SK-N-SH (cell line): Measurements from ENCODE around the gene MDM4. TPM values are rescaled to one million over a fixed set of nuclear protein-coding genes. Genes with fewer than 3 reads are reported as not detected.

Experiments
- CTCF ChIA-PET: fragments of 300-600, 350-600 bp; formaldehyde crosslinking; extraction: SDS; loops from one replicate; lab custom pipeline; 2021; lab: Yijun Ruan, JAX
- POLR2A ChIA-PET: fragments of 350-600 bp; sonication (Branson Sonifier 250); formaldehyde crosslinking; extraction: SDS; loops from one replicate; lab custom pipeline; 2020; ENCODE audit warnings: antibody characterized with exemption, inconsistent platforms; lab: Yijun Ruan, JAX
- DNase-seq: peaks from one replicate; pipeline ENCODE4 v3.0.0; 2012
- H2AFZ ChIP-seq: fragments of 200-600 bp; sonication (generic); 2 replicates; pipeline ENCODE4 v1.8.1; 2016; ENCODE audit warnings: antibody characterized with exemption, mild to moderate bottlenecking, low read depth
- H3F3A ChIP-seq: fragments of 200-600 bp; sonication (generic); replicated peaks from 2 replicates; pipeline ENCODE3; 2016; ENCODE audit warnings: antibody characterized with exemption, mild to moderate bottlenecking; ENCODE audit not compliant: insufficient read depth
- H3K27ac ChIP-seq, 2 experiments: fragments of 200-500 bp in 1 of 2; fragments of 200-600 bp in 1 of 2; sonication (Bioruptor generic) in 1 of 2; sonication (generic), shearing (Covaris generic) in 1 of 2; 2 replicates each; pipeline versions ENCODE4 v1.5.1 to v1.6.1; 2014 to 2016; ENCODE audit warnings: low read depth in 2 of 2, inconsistent platforms in 1 of 2, low read length in 1 of 2, mild to moderate bottlenecking in 1 of 2, mixed read lengths in 1 of 2
- H3K27me3 ChIP-seq: fragments of 200-600 bp; sonication (generic), shearing (Covaris generic); 2 replicates; pipeline ENCODE4 v1.6.1; 2016; ENCODE audit warnings: mixed run types; ENCODE audit not compliant: insufficient read depth
- H3K36me3 ChIP-seq, 2 experiments: fragments of 200-500 bp in 1 of 2; fragments of 200-600 bp in 1 of 2; sonication (Bioruptor generic) in 1 of 2; sonication (generic) in 1 of 2; replicated peaks in 1 of 2; 2 replicates each; pipeline versions ENCODE3 to v1.5.1; 2014 to 2016; ENCODE audit warnings: low read length in 1 of 2, mild to moderate bottlenecking in 1 of 2; ENCODE audit not compliant: insufficient read depth in 2 of 2, control insufficient read depth in 1 of 2
- H3K4me1 ChIP-seq, 2 experiments: fragments of 200-500 bp in 1 of 2; fragments of 200-600 bp in 1 of 2; sonication (Bioruptor generic) in 1 of 2; sonication (generic), shearing (Covaris generic) in 1 of 2; 2 replicates each; pipeline versions ENCODE4 v1.5.1 to v1.6.1; 2014 to 2016; ENCODE audit warnings: low read depth in 1 of 2, low read length in 1 of 2, mixed run types in 1 of 2; ENCODE audit not compliant: insufficient read depth in 2 of 2, control insufficient read depth in 1 of 2
- H3K4me2 ChIP-seq: fragments of 200-600 bp; sonication (generic), shearing (Covaris generic); 2 replicates; pipeline ENCODE4 v1.6.1; 2017; ENCODE audit warnings: mixed run types
- H3K4me3 ChIP-seq, 2 experiments: fragments of 200-500 bp in 1 of 2; fragments of 200-600 bp in 1 of 2; sonication (Bioruptor generic) in 1 of 2; sonication (generic), shearing (Covaris generic) in 1 of 2; 2 replicates each; pipeline versions ENCODE4 v1.5.1 to v1.8.1; 2014 to 2016; ENCODE audit warnings: low read depth in 2 of 2, inconsistent platforms in 1 of 2, low read length in 1 of 2, mild to moderate bottlenecking in 1 of 2, mixed read lengths in 1 of 2, moderate library complexity in 1 of 2
- H3K79me2 ChIP-seq: fragments of 200-600 bp; sonication (generic); 2 replicates; pipeline ENCODE4 v1.8.1; 2017; ENCODE audit warnings: mild to moderate bottlenecking; ENCODE audit not compliant: insufficient read depth
- H3K9ac ChIP-seq: fragments of 200-600 bp; sonication (generic); 2 replicates; pipeline ENCODE4 v1.6.1; 2017; ENCODE audit warnings: mixed run types
- H3K9me2 ChIP-seq: fragments of 200-600 bp; sonication (generic); 2 replicates; pipeline ENCODE4 v1.6.1; 2017; ENCODE audit warnings: mixed run types
- H3K9me3 ChIP-seq: fragments of 200-600 bp; sonication (generic); 2 replicates; pipeline ENCODE4 v1.6.1; 2017; ENCODE audit warnings: mixed run types, mild to moderate bottlenecking, moderate library complexity
- H4K20me1 ChIP-seq: fragments of 200-600 bp; sonication (generic); 2 replicates; pipeline ENCODE4 v1.6.1; 2017; ENCODE audit warnings: mild to moderate bottlenecking, mixed run types; ENCODE audit not compliant: insufficient read depth
- CHD2 ChIP-seq: fragments of 150-350 bp; IDR thresholded peaks from 2 replicates; pipeline ENCODE4 v1.6.1; 2018; ENCODE audit warnings: low read length; ENCODE audit not compliant: partially characterized antibody
- ELF1 ChIP-seq: IDR thresholded peaks from 2 replicates; pipeline ENCODE4 v1.4.0; 2012
- EP300 ChIP-seq, 2 experiments: IDR thresholded peaks; 2 replicates each; pipeline versions ENCODE4 v1.4.0 to v1.6.1; 2012; ENCODE audit warnings: borderline replicate concordance in 1 of 2, low read depth in 1 of 2, low read length in 1 of 2
- FOSL2 ChIP-seq: IDR thresholded peaks from 2 replicates; pipeline ENCODE4 v1.4.0; 2012; ENCODE audit warnings: low read depth, mild to moderate bottlenecking, moderate library complexity, borderline replicate concordance
- FOXJ3 ChIP-seq: sonication (generic); formaldehyde crosslinking; IDR thresholded peaks from 2 replicates; pipeline ENCODE4 v1.5.1; 2020; ENCODE audit warnings: mild to moderate bottlenecking, missing genetic modification reagents
- GABPA ChIP-seq: IDR thresholded peaks from 2 replicates; pipeline ENCODE4 v1.4.0; 2012; ENCODE audit warnings: low read depth, mild to moderate bottlenecking
- GATA2 ChIP-seq: sonication (generic); formaldehyde crosslinking; IDR thresholded peaks from 2 replicates; pipeline ENCODE4 v1.5.0; 2020; ENCODE audit warnings: mild to moderate bottlenecking, missing genetic modification reagents
- JUND ChIP-seq: IDR thresholded peaks from 2 replicates; pipeline ENCODE4 v1.4.0; 2012
- MEF2A ChIP-seq: IDR thresholded peaks from 2 replicates; pipeline ENCODE4 v1.4.0; 2012; ENCODE audit warnings: low read depth, borderline replicate concordance
- NFIC ChIP-seq: IDR thresholded peaks from 2 replicates; pipeline ENCODE4 v1.4.0; 2012; ENCODE audit warnings: borderline replicate concordance
- NRF1 ChIP-seq: IDR thresholded peaks from 2 replicates; pipeline ENCODE4 v1.6.1; 2012; ENCODE audit warnings: low read depth, mild to moderate bottlenecking, low read length
- POLR2AphosphoS5 ChIP-seq: IDR thresholded peaks from 2 replicates; pipeline ENCODE4 v1.6.1; 2012; ENCODE audit warnings: low read depth, low read length
- RAD21 ChIP-seq: IDR thresholded peaks from 2 replicates; pipeline ENCODE4 v1.6.1; 2012; ENCODE audit warnings: mild to moderate bottlenecking, low read length
- RCOR1 ChIP-seq: fragments of 150-350 bp; IDR thresholded peaks from 2 replicates; pipeline ENCODE4 v1.6.1; 2017; ENCODE audit warnings: antibody characterized with exemption, low read length
- RFX5 ChIP-seq: IDR thresholded peaks from 2 replicates; pipeline ENCODE4 v1.6.1; 2012; ENCODE audit warnings: mild to moderate bottlenecking, improper control_type of control experiment, low read length
- RXRA ChIP-seq: IDR thresholded peaks from 2 replicates; pipeline ENCODE4 v1.4.0; 2012; ENCODE audit warnings: low read depth, mild to moderate bottlenecking, borderline replicate concordance
- SIN3A ChIP-seq: IDR thresholded peaks from 2 replicates; pipeline ENCODE4 v1.6.1; 2012; ENCODE audit warnings: low read depth, mild to moderate bottlenecking, low read length, moderate library complexity, borderline replicate concordance
- SMC3 ChIP-seq: IDR thresholded peaks from 2 replicates; pipeline ENCODE4 v1.6.1; 2012; ENCODE audit warnings: low read depth, low read length, improper control_type of control experiment
- TAF1 ChIP-seq: IDR thresholded peaks from 2 replicates; pipeline ENCODE4 v1.6.1; 2012; ENCODE audit warnings: low read depth, mild to moderate bottlenecking, low read length, moderate library complexity, borderline replicate concordance
- TCF12 ChIP-seq: IDR thresholded peaks from 2 replicates; pipeline ENCODE4 v1.4.0; 2012
- TEAD4 ChIP-seq: IDR thresholded peaks from 2 replicates; pipeline ENCODE4 v1.4.0; 2012; ENCODE audit warnings: mild to moderate bottlenecking, borderline replicate concordance; ENCODE audit not compliant: insufficient read depth
- YY1 ChIP-seq: IDR thresholded peaks from 2 replicates; pipeline ENCODE4 v1.4.0; 2012; ENCODE audit warnings: low read depth, mild to moderate bottlenecking
- WGBS: methylation state at CpG from one replicate; pipeline ENCODE4 v1.1.6; 2017; ENCODE audit warnings: low lambda C conversion rate; 5-methylcytosine and 5-hydroxymethylcytosine counted together
- polyA plus RNA-seq, 3 experiments: library from polyadenylated mRNA; depleted of rRNA; stranded (reverse); fragments of >200 nt; gene quantifications; 2 replicates each; pipeline ENCODE4 v1.2.3, GENCODE V29; 2012
- TF ChIP-seq, protein P1 (sequence below): fragments of 150-350 bp; IDR thresholded peaks from 2 replicates; pipeline ENCODE4 v1.6.1; 2017; ENCODE audit warnings: antibody characterized with exemption, low read length, low read depth, borderline replicate concordance
- TF ChIP-seq, protein P2 (sequence below): IDR thresholded peaks from 2 replicates; pipeline ENCODE4 v1.4.0; 2012; ENCODE audit warnings: low read depth
- TF ChIP-seq, protein P3 (sequence below): fragments of 200-600 bp; sonication (generic); IDR thresholded peaks from 2 replicates; pipeline ENCODE4 v1.6.1; 2017; ENCODE audit warnings: antibody characterized with exemption, mild to moderate bottlenecking, moderate library complexity
- TF ChIP-seq, protein P4 (sequence below): fragments of 150-350 bp; IDR thresholded peaks from 2 replicates; pipeline ENCODE4 v1.6.1; 2016; ENCODE audit warnings: mild to moderate bottlenecking, low read depth, low read length
- TF ChIP-seq, protein P5 (sequence below): IDR thresholded peaks from 2 replicates; pipeline ENCODE4 v1.4.0; 2012; ENCODE audit warnings: low read depth, borderline replicate concordance

MDM4 gene
- polyA plus RNA-seq, 1 of the 3 experiments (the other 2 are of a cell fraction): 6.2 TPM

DNA sequence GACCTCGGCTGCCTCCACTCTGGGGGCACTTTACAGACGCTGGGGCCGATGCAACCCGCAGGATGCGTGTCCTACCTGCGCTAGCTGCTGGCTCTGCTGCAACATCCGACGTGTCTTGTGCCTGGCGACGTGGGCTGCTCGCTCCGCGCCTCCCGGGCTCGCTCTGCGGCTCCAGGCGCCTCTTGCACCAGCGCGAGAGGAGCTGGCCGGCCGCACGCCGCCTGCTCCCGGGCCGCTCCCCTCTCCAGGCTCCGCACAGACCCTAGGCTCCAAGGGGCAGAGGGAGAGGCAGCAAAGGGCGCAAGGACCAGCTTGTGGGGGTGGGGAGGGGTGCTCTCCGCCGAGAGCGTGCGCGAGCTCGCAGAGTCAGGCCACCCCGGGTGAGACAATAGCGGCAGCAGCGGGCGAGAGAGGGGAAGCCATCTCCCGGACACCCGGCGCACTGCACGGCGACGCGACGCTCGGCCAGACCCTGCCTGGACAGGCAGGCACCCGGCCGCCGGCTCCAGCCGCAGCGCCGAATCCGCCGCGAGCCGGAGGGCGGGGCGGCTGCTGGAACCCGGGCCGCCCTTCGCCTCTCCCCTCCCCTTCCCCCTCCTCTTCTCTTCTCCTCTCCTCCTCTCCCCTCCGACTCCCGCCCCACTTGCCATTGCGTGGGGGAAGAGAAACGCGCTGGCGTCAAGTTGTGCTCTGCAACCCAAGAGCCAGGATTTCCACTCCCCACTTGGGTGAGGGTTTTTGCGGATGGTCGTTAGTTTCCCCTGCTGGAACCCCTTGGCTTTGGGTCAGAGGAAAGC is 21.7 kb upstream of the MDM4 start, which contains the start of gene PIK3C2B:
Gene PIK3C2B (minus strand): TSS at position 525 of the 797 bp plus-strand sequence. CDS start 25,003 bp downstream, outside the sequence.
- H4K20me1 ChIP-seq: no peaks in the 10 kb centered on the region; the same call in 1 of the 2 replicates
- WGBS: 3% methylated on average over 19 of the region's 69 CpGs
- H3K27ac ChIP-seq: peak within 1 kb of the TSS; percentile 70 to 90
- H3K27me3 ChIP-seq: no peaks in the 10 kb centered on the region
- H3K79me2 ChIP-seq: 0 out of 2 replicates have a peak, but pooled peaks cover 7% of the 10 kb centered on the region
- no peaks in the 10 kb centered on the region for H3K9me3 ChIP-seq
- POLR2A ChIA-PET: interaction anchor here (0.6 to 2.8 kb wide), 10 partner anchors 8 to 206 kb away, joined by 3 to 13 read pairs (median 4); partner anchors contain the start of gene MDM4
- H3F3A ChIP-seq: peaks cover 10% of the 10 kb centered on the region
- H2AFZ ChIP-seq: peak within 1 kb of the TSS; percentile 97
- CTCF ChIA-PET: interaction anchor here (0.7 to 26.2 kb wide), 20 partner anchors 9 to 366 kb away, joined by 3 to 1005 read pairs (median 6); no protein-coding TSS in a partner anchor
- peak; percentile 97 for DNase-seq
- peak within 1 kb of the TSS; percentile 97 for H3K4me2 ChIP-seq
- no peaks in the 10 kb centered on the region for H3K36me3 ChIP-seq
- H3K9ac ChIP-seq: peak within 1 kb of the TSS; percentile 81
- peak within 1 kb of the TSS; percentile 72 to 79 for H3K4me3 ChIP-seq
- peaks cover 0 to 15% of the 10 kb centered on the region in 2 experiments; a peak in 3 of 4 replicates for H3K4me1 ChIP-seq
- no peaks in the 10 kb centered on the region for H3K9me2 ChIP-seq
- TF ChIP-seq ELF1 (no peak), TCF12 (no peak), RAD21 (peak; percentile 26), TEAD4 (no peak), TAF1 (peak; percentile 62; the same call in 1 of the 2 replicates), FOXJ3 (peak; percentile 56; the same call in 1 of the 2 replicates), RXRA (no peak), NRF1 (peak; percentile 32), POLR2AphosphoS5 (peak; percentile 40), FOSL2 (no peak), GABPA (no peak), RFX5 (no peak), NFIC (no peak; the same call in 1 of the 2 replicates), SIN3A (peak; percentile 33; the same call in 1 of the 2 replicates), YY1 (no peak), SMC3 (peak; percentile 52), JUND (no peak), CHD2 (peak; percentile 60), RCOR1 (0 out of 2 replicates have a peak, but pooled peaks have one; percentile 27), MEF2A (no peak), GATA2 (CRISPR knock-in tag) (0 out of 2 replicates have a peak, but pooled peaks have one; percentile 26), EP300 (IDR thresholded peaks at IDR 0.05; ENCODE audit: borderline replicate concordance in 1 of 2, low read depth in 1 of 2, low read length in 1 of 2) (no peak)
- TF ChIP-seq, protein P1, sequence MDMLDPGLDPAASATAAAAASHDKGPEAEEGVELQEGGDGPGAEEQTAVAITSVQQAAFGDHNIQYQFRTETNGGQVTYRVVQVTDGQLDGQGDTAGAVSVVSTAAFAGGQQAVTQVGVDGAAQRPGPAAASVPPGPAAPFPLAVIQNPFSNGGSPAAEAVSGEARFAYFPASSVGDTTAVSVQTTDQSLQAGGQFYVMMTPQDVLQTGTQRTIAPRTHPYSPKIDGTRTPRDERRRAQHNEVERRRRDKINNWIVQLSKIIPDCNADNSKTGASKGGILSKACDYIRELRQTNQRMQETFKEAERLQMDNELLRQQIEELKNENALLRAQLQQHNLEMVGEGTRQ: no peak
- TF ChIP-seq, protein P2, sequence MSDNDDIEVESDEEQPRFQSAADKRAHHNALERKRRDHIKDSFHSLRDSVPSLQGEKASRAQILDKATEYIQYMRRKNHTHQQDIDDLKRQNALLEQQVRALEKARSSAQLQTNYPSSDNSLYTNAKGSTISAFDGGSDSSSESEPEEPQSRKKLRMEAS: peak; percentile 15; the same call in 1 of the 2 replicates
- TF ChIP-seq, protein P3, sequence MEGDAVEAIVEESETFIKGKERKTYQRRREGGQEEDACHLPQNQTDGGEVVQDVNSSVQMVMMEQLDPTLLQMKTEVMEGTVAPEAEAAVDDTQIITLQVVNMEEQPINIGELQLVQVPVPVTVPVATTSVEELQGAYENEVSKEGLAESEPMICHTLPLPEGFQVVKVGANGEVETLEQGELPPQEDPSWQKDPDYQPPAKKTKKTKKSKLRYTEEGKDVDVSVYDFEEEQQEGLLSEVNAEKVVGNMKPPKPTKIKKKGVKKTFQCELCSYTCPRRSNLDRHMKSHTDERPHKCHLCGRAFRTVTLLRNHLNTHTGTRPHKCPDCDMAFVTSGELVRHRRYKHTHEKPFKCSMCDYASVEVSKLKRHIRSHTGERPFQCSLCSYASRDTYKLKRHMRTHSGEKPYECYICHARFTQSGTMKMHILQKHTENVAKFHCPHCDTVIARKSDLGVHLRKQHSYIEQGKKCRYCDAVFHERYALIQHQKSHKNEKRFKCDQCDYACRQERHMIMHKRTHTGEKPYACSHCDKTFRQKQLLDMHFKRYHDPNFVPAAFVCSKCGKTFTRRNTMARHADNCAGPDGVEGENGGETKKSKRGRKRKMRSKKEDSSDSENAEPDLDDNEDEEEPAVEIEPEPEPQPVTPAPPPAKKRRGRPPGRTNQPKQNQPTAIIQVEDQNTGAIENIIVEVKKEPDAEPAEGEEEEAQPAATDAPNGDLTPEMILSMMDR: peak; percentile 43
- TF ChIP-seq, protein P4, sequence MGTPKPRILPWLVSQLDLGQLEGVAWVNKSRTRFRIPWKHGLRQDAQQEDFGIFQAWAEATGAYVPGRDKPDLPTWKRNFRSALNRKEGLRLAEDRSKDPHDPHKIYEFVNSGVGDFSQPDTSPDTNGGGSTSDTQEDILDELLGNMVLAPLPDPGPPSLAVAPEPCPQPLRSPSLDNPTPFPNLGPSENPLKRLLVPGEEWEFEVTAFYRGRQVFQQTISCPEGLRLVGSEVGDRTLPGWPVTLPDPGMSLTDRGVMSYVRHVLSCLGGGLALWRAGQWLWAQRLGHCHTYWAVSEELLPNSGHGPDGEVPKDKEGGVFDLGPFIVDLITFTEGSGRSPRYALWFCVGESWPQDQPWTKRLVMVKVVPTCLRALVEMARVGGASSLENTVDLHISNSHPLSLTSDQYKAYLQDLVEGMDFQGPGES: no peak
- TF ChIP-seq, protein P5, sequence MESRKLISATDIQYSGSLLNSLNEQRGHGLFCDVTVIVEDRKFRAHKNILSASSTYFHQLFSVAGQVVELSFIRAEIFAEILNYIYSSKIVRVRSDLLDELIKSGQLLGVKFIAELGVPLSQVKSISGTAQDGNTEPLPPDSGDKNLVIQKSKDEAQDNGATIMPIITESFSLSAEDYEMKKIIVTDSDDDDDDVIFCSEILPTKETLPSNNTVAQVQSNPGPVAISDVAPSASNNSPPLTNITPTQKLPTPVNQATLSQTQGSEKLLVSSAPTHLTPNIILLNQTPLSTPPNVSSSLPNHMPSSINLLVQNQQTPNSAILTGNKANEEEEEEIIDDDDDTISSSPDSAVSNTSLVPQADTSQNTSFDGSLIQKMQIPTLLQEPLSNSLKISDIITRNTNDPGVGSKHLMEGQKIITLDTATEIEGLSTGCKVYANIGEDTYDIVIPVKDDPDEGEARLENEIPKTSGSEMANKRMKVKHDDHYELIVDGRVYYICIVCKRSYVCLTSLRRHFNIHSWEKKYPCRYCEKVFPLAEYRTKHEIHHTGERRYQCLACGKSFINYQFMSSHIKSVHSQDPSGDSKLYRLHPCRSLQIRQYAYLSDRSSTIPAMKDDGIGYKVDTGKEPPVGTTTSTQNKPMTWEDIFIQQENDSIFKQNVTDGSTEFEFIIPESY: no peak
